GM23338 (cell line): ENCODE results near the gene BID. TPM values are rescaled to one million over a fixed set of nuclear protein-coding genes. Genes with fewer than 3 reads are reported as not detected.

Experiments
- ATAC-seq: fragments of 200-7000 bp; cut with Tn5 transposase; 3 replicates; pipeline ENCODE4 v1.9.1; 2020
- DNase-seq: peaks from one replicate; pipeline ENCODE4 v3.0.0-alpha.2; 2015; ENCODE audit warnings: low spot score
- H2AFZ ChIP-seq: fragments of 200-600 bp; sonication (generic); 2 replicates; pipeline ENCODE4 v1.8.0; 2016; ENCODE audit warnings: antibody characterized with exemption, mild to moderate bottlenecking, moderate library complexity
- H3F3A ChIP-seq: fragments of 200-600 bp; sonication (generic); replicated peaks from 2 replicates; pipeline ENCODE4 v1.8.0; 2017; ENCODE audit warnings: antibody characterized with exemption, mixed run types, low read depth
- H3K27ac ChIP-seq: fragments of 200-600 bp; sonication (generic); 2 replicates; pipeline ENCODE4 v1.6.1; 2016; ENCODE audit warnings: low read depth
- H3K27me3 ChIP-seq: fragments of 200-600 bp; sonication (generic); 2 replicates; pipeline ENCODE4 v1.8.0; 2016; ENCODE audit warnings: mild to moderate bottlenecking, mixed run types, moderate library complexity; ENCODE audit not compliant: insufficient read depth
- H3K36me3 ChIP-seq: fragments of 200-600 bp; sonication (generic); 2 replicates; pipeline ENCODE4 v1.8.0; 2016; ENCODE audit warnings: mild to moderate bottlenecking; ENCODE audit not compliant: insufficient read depth
- H3K4me1 ChIP-seq: fragments of 200-600 bp; sonication (generic); 2 replicates; pipeline ENCODE4 v1.8.0; 2016; ENCODE audit warnings: mild to moderate bottlenecking, moderate library complexity; ENCODE audit not compliant: insufficient read depth
- H3K4me2 ChIP-seq: fragments of 200-600 bp; sonication (generic); 2 replicates; pipeline ENCODE4 v1.7.1; 2017; ENCODE audit warnings: mixed run types
- H3K4me3 ChIP-seq: fragments of 200-600 bp; sonication (generic); 2 replicates; pipeline ENCODE4 v1.6.1; 2016; ENCODE audit warnings: mixed run types
- H3K79me2 ChIP-seq: fragments of 200-600 bp; sonication (generic); replicated peaks from 2 replicates; pipeline ENCODE4 v1.8.0; 2017; ENCODE audit warnings: mild to moderate bottlenecking; ENCODE audit not compliant: insufficient read depth
- H3K9me2 ChIP-seq: fragments of 200-600 bp; sonication (generic); 2 replicates; pipeline ENCODE4 v1.8.0; 2017; ENCODE audit not compliant: insufficient read depth
- H4K20me1 ChIP-seq: fragments of 200-600 bp; sonication (generic); replicated peaks from 2 replicates; pipeline ENCODE4 v1.8.0; 2017; ENCODE audit warnings: mild to moderate bottlenecking; ENCODE audit not compliant: insufficient read depth
- H3K27ac Mint-ChIP-seq: 2 replicates; pipeline ENCODE4 v1.8.0; 2020; ENCODE audit warnings: inconsistent platforms, mild to moderate bottlenecking, moderate library complexity, mixed read lengths
- H3K27me3 Mint-ChIP-seq: 3 replicates; pipeline ENCODE4 v1.8.0; 2022; ENCODE audit warnings: low read depth, mild to moderate bottlenecking, moderate library complexity, mixed read lengths, inconsistent platforms; ENCODE audit not compliant: insufficient read depth, poor library complexity
- H3K36me3 Mint-ChIP-seq: 3 replicates; pipeline ENCODE4 v1.8.0; 2021; ENCODE audit warnings: low read depth, mild to moderate bottlenecking, inconsistent platforms, moderate library complexity, mixed read lengths
- H3K4me1 Mint-ChIP-seq: 3 replicates; pipeline ENCODE4 v1.8.0; 2020; ENCODE audit warnings: mild to moderate bottlenecking, inconsistent platforms, mixed read lengths
- H3K4me3 Mint-ChIP-seq: 3 replicates; pipeline ENCODE4 v1.8.0; 2021; ENCODE audit warnings: moderate library complexity, mild to moderate bottlenecking, inconsistent platforms, mixed read lengths
- H3K9me3 Mint-ChIP-seq: 3 replicates; pipeline ENCODE4 v1.8.0; 2020; ENCODE audit warnings: moderate library complexity, mild to moderate bottlenecking, inconsistent platforms, mixed read lengths
- CREB1 ChIP-seq: fragments of 250-450 bp; sonication (Bioruptor Pico); IDR thresholded peaks from 2 replicates; pipeline ENCODE4 v1.5.0; 2020; ENCODE audit warnings: low read depth, mild to moderate bottlenecking, moderate library complexity
- CTCF ChIP-seq, 2 experiments: fragments of 200-600 bp in 1 of 2; sonication (generic) in 1 of 2; conservative IDR thresholded peaks; 2 replicates each; pipeline versions ENCODE4 v1.5.1 to v1.6.1; 2016 to 2017; ENCODE audit warnings: antibody characterized with exemption in 2 of 2, low read depth in 2 of 2, mild to moderate bottlenecking in 2 of 2, moderate library complexity in 1 of 2
- ETS1 ChIP-seq: IDR thresholded peaks from 2 replicates; pipeline ENCODE4 v1.6.1; 2016; ENCODE audit warnings: antibody characterized with exemption
- JUNB ChIP-seq: IDR thresholded peaks from one replicate; pipeline ENCODE4 v1.6.1; 2016; ENCODE audit warnings: antibody characterized with exemption; ENCODE audit not compliant: unreplicated experiment
- REST ChIP-seq: IDR thresholded peaks from one replicate; pipeline ENCODE4 v1.6.1; 2018; ENCODE audit warnings: antibody characterized with exemption; ENCODE audit not compliant: unreplicated experiment
- STAT1 ChIP-seq: IDR thresholded peaks from one replicate; pipeline ENCODE4 v1.6.1; 2016; ENCODE audit warnings: antibody characterized with exemption; ENCODE audit not compliant: unreplicated experiment
- ZNF331 ChIP-seq: fragments of 250-450 bp; sonication (Bioruptor Pico); IDR thresholded peaks from 2 replicates; pipeline ENCODE4 v1.5.0; 2020; ENCODE audit warnings: low read depth, mild to moderate bottlenecking, moderate library complexity
- ZNF462 ChIP-seq: fragments of 250-450 bp; sonication (Bioruptor Pico); IDR thresholded peaks from 2 replicates; pipeline ENCODE4 v1.5.0; 2020; ENCODE audit warnings: mild to moderate bottlenecking, moderate library complexity
- polyA plus RNA-seq: library from polyadenylated mRNA; unstranded; fragments of >200 nt; fragmentation: Nextera tagmentation; extraction: Ambion mirVana; gene quantifications from 2 replicates; pipeline ENCODE4 v1.2.1, GENCODE V29; 2016
- total RNA-seq: library from RNA; depleted of rRNA; stranded (reverse); fragments of >200 nt; shearing (Covaris generic); gene quantifications from 2 replicates; pipeline ENCODE4 v1.2.3, GENCODE V29; 2014

Gene BID
- total and polyA plus RNA-seq, 2 experiments from 2014 or later: 65.1 to 125 TPM

GRCh38 chr22:17772249-17772957 is 1.9 kb downstream of the BID start:
- Mint-ChIP-seq H3K4me3 (peak overlapping the region; percentile 86), H3K36me3 (no peaks in the 10 kb centered on the region; the same call in 1 of the 3 replicates), H3K4me1 (peaks cover 22% of the 10 kb centered on the region), H3K27me3 (peaks cover 12% of the 10 kb centered on the region), H3K27ac (0 out of 2 replicates have a peak overlapping the region, but pooled peaks have one; percentile 52), H3K9me3 (no peaks in the 10 kb centered on the region; the same call in 1 of the 3 replicates)
- H3F3A ChIP-seq: 0 out of 2 replicates have a peak, but pooled peaks cover 8% of the 10 kb centered on the region
- ATAC-seq (no peak), DNase-seq (no peak)
- H3K27ac ChIP-seq: no peak overlapping the region
- peak overlapping the region; percentile 90 for H3K4me2 ChIP-seq
- peak overlapping the region; percentile 72; the same call in 1 of the 2 replicates for H2AFZ ChIP-seq
- peak overlapping the region; percentile 65 for H3K4me3 ChIP-seq
- TF ChIP-seq ZNF331 (CRISPR knock-in tag): no peak
- no peak for TF ChIP-seq ZNF462
- TF ChIP-seq REST: no peak
- no peak for TF ChIP-seq ETS1
- TF ChIP-seq CREB1 (CRISPR knock-in tag): no peak
- no peak for TF ChIP-seq STAT1
- TF ChIP-seq CTCF (conservative IDR thresholded peaks at IDR 0.05; ENCODE audit: low read depth in 2 of 2): no peak
- TF ChIP-seq JUNB: no peak
- no peaks in the 10 kb centered on the region for H3K9me2 ChIP-seq
- no peaks in the 10 kb centered on the region for H3K36me3 ChIP-seq
- no peaks in the 10 kb centered on the region for H4K20me1 ChIP-seq
- H3K4me1 ChIP-seq: peaks cover 14% of the 10 kb centered on the region
- H3K79me2 ChIP-seq: peaks cover 52% of the 10 kb centered on the region
- H3K27me3 ChIP-seq: 0 out of 2 replicates have a peak, but pooled peaks cover 3% of the 10 kb centered on the region
